NT2/D1 (cell line): ENCODE results near the gene OR10A5.
"Not testable (repeated sequence)": the region's sequence is repeated elsewhere in the genome, so short reads cannot be mapped to it uniquely, and the experiment has no call there.

Source experiments
- SUZ12 ChIP-seq: IDR thresholded peaks from 2 replicates; pipeline ENCODE4 v1.6.1; 2011; ENCODE audit not compliant: insufficient read length, insufficient read depth; ENCODE audit errors: extremely low read depth
- YY1 ChIP-seq: IDR thresholded peaks from 2 replicates; pipeline ENCODE4 v1.6.1; 2011; ENCODE audit not compliant: insufficient read length, insufficient read depth
- ZNF274 ChIP-seq: IDR thresholded peaks from 2 replicates; pipeline ENCODE4 v1.6.1; 2011; ENCODE audit warnings: mild to moderate bottlenecking, low read depth, low read length

DNA sequence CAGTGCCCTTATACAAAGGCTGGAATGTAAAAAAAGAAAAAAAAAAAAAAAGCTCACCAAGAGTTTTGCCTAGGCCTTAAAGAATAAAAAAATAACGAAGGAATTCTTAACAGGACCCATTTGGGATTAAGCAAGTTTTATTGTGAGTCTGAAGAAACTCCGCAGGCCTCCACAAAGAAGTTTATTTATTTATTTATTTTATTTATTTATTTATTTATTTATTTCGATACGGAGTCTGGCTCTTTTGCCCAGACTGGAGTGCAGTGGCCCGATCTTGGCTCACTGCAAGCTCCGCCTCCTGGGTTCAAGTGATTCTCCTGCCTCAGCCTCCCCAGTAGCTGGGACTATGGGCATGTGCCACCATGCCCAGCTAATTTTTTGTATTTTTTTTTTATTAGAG, 9.3 kb downstream of the OR10A5 start:
- not testable (repeated sequence) for TF ChIP-seq YY1, ZNF274, SUZ12
